Measurements from ENCODE around the gene C1orf141. TPM values are rescaled to one million over a fixed set of nuclear protein-coding genes. Genes with fewer than 3 reads are reported as not detected.

The C1orf141 gene
- total RNA-seq, 6 experiments from 2014 or later, result not detected

GRCh38 chr1:67110352-67110751 is 24.4 kb downstream of the C1orf141 start:
- Mint-ChIP-seq H3K27ac (no peak overlapping the region), H3K27me3 (ENCODE audit: insufficient read depth) (peaks cover 10% of the 10 kb centered on the region), H3K4me3 (no peak overlapping the region), H3K36me3 (ENCODE audit: low read depth) (peaks cover 5% of the 10 kb centered on the region; the same call in 1 of the 2 replicates), H3K9me3 (peaks cover 5% of the 10 kb centered on the region), H3K4me1 (ENCODE audit: low read depth) (no peaks in the 10 kb centered on the region)
- no peak for DNase-seq
- TF ChIP-seq, protein P1, sequence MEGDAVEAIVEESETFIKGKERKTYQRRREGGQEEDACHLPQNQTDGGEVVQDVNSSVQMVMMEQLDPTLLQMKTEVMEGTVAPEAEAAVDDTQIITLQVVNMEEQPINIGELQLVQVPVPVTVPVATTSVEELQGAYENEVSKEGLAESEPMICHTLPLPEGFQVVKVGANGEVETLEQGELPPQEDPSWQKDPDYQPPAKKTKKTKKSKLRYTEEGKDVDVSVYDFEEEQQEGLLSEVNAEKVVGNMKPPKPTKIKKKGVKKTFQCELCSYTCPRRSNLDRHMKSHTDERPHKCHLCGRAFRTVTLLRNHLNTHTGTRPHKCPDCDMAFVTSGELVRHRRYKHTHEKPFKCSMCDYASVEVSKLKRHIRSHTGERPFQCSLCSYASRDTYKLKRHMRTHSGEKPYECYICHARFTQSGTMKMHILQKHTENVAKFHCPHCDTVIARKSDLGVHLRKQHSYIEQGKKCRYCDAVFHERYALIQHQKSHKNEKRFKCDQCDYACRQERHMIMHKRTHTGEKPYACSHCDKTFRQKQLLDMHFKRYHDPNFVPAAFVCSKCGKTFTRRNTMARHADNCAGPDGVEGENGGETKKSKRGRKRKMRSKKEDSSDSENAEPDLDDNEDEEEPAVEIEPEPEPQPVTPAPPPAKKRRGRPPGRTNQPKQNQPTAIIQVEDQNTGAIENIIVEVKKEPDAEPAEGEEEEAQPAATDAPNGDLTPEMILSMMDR (IDR thresholded peaks at IDR 0.05), result no peak

- H3K9me3 Mint-ChIP-seq, result no peaks in the 10 kb centered on the region
- H3K4me3 Mint-ChIP-seq, result no peak overlapping the region
- no peak overlapping the region for H3K27ac Mint-ChIP-seq
- H3K36me3 Mint-ChIP-seq (ENCODE audit: low read depth), result no peaks in the 10 kb centered on the region
- H3K4me1 Mint-ChIP-seq (ENCODE audit: low read depth), result 0 out of 2 replicates have a peak, but pooled peaks cover 6% of the 10 kb centered on the region
- DNase-seq, result no peak
- TF ChIP-seq, protein P1 (IDR thresholded peaks at IDR 0.05), result no peak
- H3K27me3 Mint-ChIP-seq (ENCODE audit: insufficient read depth), result peaks cover 10% of the 10 kb centered on the region
Measured at GRCh38 chr1:67105508-67105907, 29.3 kb downstream of the C1orf141 start.

GRCh38 chr1:67103548-67103947 is 31.2 kb downstream of the C1orf141 start:
- DNase-seq, result no peak
- H3K36me3 Mint-ChIP-seq (ENCODE audit: low read depth), result no peaks in the 10 kb centered on the region
- TF ChIP-seq, protein P1 (IDR thresholded peaks at IDR 0.05), result no peak

GRCh38 chr1:67100833-67101232 is 33.9 kb downstream of the C1orf141 start:
- TF ChIP-seq, protein P1 (IDR thresholded peaks at IDR 0.05), result no peak
- no peak for DNase-seq
- Mint-ChIP-seq H3K27ac (no peak overlapping the region), H3K4me3 (no peak overlapping the region), H3K9me3 (no peaks in the 10 kb centered on the region), H3K36me3 (ENCODE audit: low read depth) (no peaks in the 10 kb centered on the region), H3K4me1 (ENCODE audit: low read depth) (0 out of 2 replicates have a peak, but pooled peaks cover 6% of the 10 kb centered on the region), H3K27me3 (ENCODE audit: insufficient read depth) (peaks cover 7% of the 10 kb centered on the region)

More at GRCh38 chr1:67103548-67103947, 31.2 kb downstream of the C1orf141 start:
- H3K9me3 Mint-ChIP-seq, result no peaks in the 10 kb centered on the region
- H3K4me3 Mint-ChIP-seq, result no peak overlapping the region
- no peak overlapping the region for H3K27ac Mint-ChIP-seq
- 0 out of 2 replicates have a peak, but pooled peaks cover 6% of the 10 kb centered on the region for H3K4me1 Mint-ChIP-seq (ENCODE audit: low read depth)
- peaks cover 9% of the 10 kb centered on the region for H3K27me3 Mint-ChIP-seq (ENCODE audit: insufficient read depth)

DNA sequence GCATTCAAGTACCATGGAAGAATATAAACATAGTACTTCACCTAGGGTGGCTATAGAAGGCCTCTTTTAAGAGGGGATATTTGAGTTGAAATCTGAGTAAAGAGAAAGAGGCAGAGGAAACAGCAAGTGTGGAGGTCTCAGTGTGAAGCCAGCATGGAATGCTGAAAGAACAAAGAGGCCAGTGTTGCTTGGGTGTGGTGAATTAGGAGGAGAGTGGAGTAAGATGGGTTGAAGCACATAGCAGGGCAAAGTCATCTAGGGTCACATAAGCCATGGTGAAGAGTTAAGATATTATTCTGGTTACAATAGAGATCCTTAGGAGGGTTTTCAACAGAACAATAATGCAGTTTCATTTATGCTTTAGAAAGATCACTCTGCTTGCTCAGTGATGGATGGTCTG is 37.5 kb downstream of the C1orf141 start:
- peaks cover 14% of the 10 kb centered on the region for H3K27me3 Mint-ChIP-seq (ENCODE audit: insufficient read depth)
- no peak overlapping the region for H3K27ac Mint-ChIP-seq

More for the DNA sequence above, 37.5 kb downstream of the C1orf141 start:
- 0 out of 2 replicates have a peak, but pooled peaks cover 6% of the 10 kb centered on the region for H3K4me1 Mint-ChIP-seq (ENCODE audit: low read depth)
- DNase-seq, result no peak
- no peak overlapping the region for H3K4me3 Mint-ChIP-seq
- TF ChIP-seq, protein P1 (IDR thresholded peaks at IDR 0.05), result no peak
- H3K9me3 Mint-ChIP-seq, result no peaks in the 10 kb centered on the region
- H3K36me3 Mint-ChIP-seq (ENCODE audit: low read depth), result no peaks in the 10 kb centered on the region
